ENCODE data around the gene PSMG3. TPM values are rescaled to one million over a fixed set of nuclear protein-coding genes. Genes with fewer than 3 reads are reported as not detected.

PSMG3 gene
- polyA plus RNA-seq, 1 donor (not counting 4 experiments of a cell fraction or from before 2014, with no cell fraction given), result 49.6 TPM

- Histone ChIP-seq H3K36me3 (ENCODE audit: control insufficient read depth in 2 of 2, extremely low read depth in 1 of 2, insufficient read depth in 2 of 2, low read length in 2 of 2) (peaks cover 8 to 18% of the 10 kb centered on the region in 2 experiments), H3K79me2 (ENCODE audit: control insufficient read depth, insufficient read depth, low read length) (peaks cover 46% of the 10 kb centered on the region), H3K4me1 (ENCODE audit: control insufficient read depth, extremely low read depth, insufficient read depth, low read length) (peaks cover 32% of the 10 kb centered on the region), H3K4me2 (ENCODE audit: control insufficient read depth, extremely low read depth, insufficient read depth, low read depth, low read length) (no peak overlapping the region), H3K4me3 (ENCODE audit: control insufficient read depth in 2 of 3, extremely low read depth in 1 of 3, insufficient read depth in 2 of 3, low read depth in 1 of 3, low read length in 3 of 3) (no peak overlapping the region), H3K9ac (ENCODE audit: control insufficient read depth, extremely low read depth, insufficient read depth, low read length) (no peak overlapping the region), H3K9me1 (ENCODE audit: control insufficient read depth, extremely low read depth, insufficient read depth, low read length) (no peaks in the 10 kb centered on the region), H3K9me3 (ENCODE audit: control insufficient read depth, low read depth, low read length) (no peaks in the 10 kb centered on the region), H3K27ac (ENCODE audit: control insufficient read depth, insufficient read depth, low read length) (no peak overlapping the region), H4K20me1 (ENCODE audit: control insufficient read depth, extremely low read depth, insufficient read depth, low read length) (peaks cover 16% of the 10 kb centered on the region), H2AFZ (ENCODE audit: control insufficient read depth, low read length) (no peak overlapping the region), H3K27me3 (ENCODE audit: control insufficient read depth, extremely low read depth, insufficient read depth, low read length) (no peaks in the 10 kb centered on the region)
- dilution Hi-C loops (cut with MboI; ENCODE audit: extremely low pct_ligation_motif_present, low sequenced_read_pairs), result no loop called here
- TF ChIP-seq CTCF (optimal IDR thresholded peaks at IDR 0.05 in 1 of 3, IDR thresholded peaks at IDR 0.05 in 1 of 3, conservative IDR thresholded peaks at IDR 0.05 in 1 of 3; ENCODE audit: extremely low read depth in 1 of 3, insufficient read depth in 2 of 3, low read length in 3 of 3), result no peak
- TF ChIP-seq EZH2 (IDR thresholded peaks at IDR 0.05; ENCODE audit: low read length), result no peak
- FAIRE-seq (no peak), DNase-seq (ENCODE audit: low read depth, low spot score) (no peak)
These were observed 30.5 kb downstream of the PSMG3 start for GRCh38 chr7:1539181-1539881.

GRCh38 chr7:1538544-1539180 lies 31.2 kb downstream of the PSMG3 start:
- DNase-seq (ENCODE audit: low read depth, low spot score), result no peak
- H3K9me1 ChIP-seq (ENCODE audit: control insufficient read depth, extremely low read depth, insufficient read depth, low read length), result peaks cover 3% of the 10 kb centered on the region

More at GRCh38 chr7:1538544-1539180, 31.2 kb downstream of the PSMG3 start:
- Histone ChIP-seq H3K9ac (ENCODE audit: control insufficient read depth, extremely low read depth, insufficient read depth, low read length) (no peak overlapping the region), H2AFZ (ENCODE audit: control insufficient read depth, low read length) (no peak overlapping the region), H3K36me3 (ENCODE audit: control insufficient read depth in 2 of 2, extremely low read depth in 1 of 2, insufficient read depth in 2 of 2, low read length in 2 of 2) (peaks cover 8 to 18% of the 10 kb centered on the region in 2 experiments), H3K79me2 (ENCODE audit: control insufficient read depth, insufficient read depth, low read length) (peaks cover 53% of the 10 kb centered on the region), H3K27ac (ENCODE audit: control insufficient read depth, insufficient read depth, low read length) (no peak overlapping the region), H3K4me3 (ENCODE audit: control insufficient read depth in 2 of 3, extremely low read depth in 1 of 3, insufficient read depth in 2 of 3, low read depth in 1 of 3, low read length in 3 of 3) (no peak overlapping the region), H3K9me3 (ENCODE audit: control insufficient read depth, low read depth, low read length) (no peaks in the 10 kb centered on the region), H3K4me1 (ENCODE audit: control insufficient read depth, extremely low read depth, insufficient read depth, low read length) (peaks cover 32% of the 10 kb centered on the region), H3K4me2 (ENCODE audit: control insufficient read depth, extremely low read depth, insufficient read depth, low read depth, low read length) (no peak overlapping the region), H3K27me3 (ENCODE audit: control insufficient read depth, extremely low read depth, insufficient read depth, low read length) (no peaks in the 10 kb centered on the region), H4K20me1 (ENCODE audit: control insufficient read depth, extremely low read depth, insufficient read depth, low read length) (peaks cover 18% of the 10 kb centered on the region)
- dilution Hi-C loops (cut with MboI; ENCODE audit: extremely low pct_ligation_motif_present, low sequenced_read_pairs), result no loop called here
- no peak for FAIRE-seq
- no peak for TF ChIP-seq EZH2 (IDR thresholded peaks at IDR 0.05; ENCODE audit: low read length)
- TF ChIP-seq CTCF (optimal IDR thresholded peaks at IDR 0.05 in 1 of 3, IDR thresholded peaks at IDR 0.05 in 1 of 3, conservative IDR thresholded peaks at IDR 0.05 in 1 of 3; ENCODE audit: extremely low read depth in 1 of 3, insufficient read depth in 2 of 3, low read length in 3 of 3), result no peak
